Neural cell (in vitro differentiated cells): ENCODE results near the gene ZNF799.
A peak's percentile ranks its signal among the peaks of the same experiment; 100 is the strongest.

Experiments used
- CTCF ChIP-seq: fragments of 450-650 bp; IDR thresholded peaks from 2 replicates; pipeline ENCODE4 v1.5.1; 2014; ENCODE audit warnings: antibody characterized with exemption, mild to moderate bottlenecking, moderate library complexity; ENCODE audit not compliant: poor library complexity, severe bottlenecking
- EZH2 ChIP-seq: fragments of 200-600, 300-800 bp; shearing (Covaris generic), sonication (generic); IDR thresholded peaks from 2 replicates; pipeline ENCODE4 v1.6.1; 2014; ENCODE audit warnings: antibody characterized with exemption, low read length, borderline replicate concordance, mild to moderate bottlenecking; ENCODE audit not compliant: insufficient read depth, poor library complexity, severe bottlenecking
- POLR2AphosphoS5 ChIP-seq: IDR thresholded peaks from 2 replicates; pipeline ENCODE4 v1.6.1; 2012
- RAD21 ChIP-seq: fragments of 450-650 bp; conservative IDR thresholded peaks from 2 replicates; pipeline ENCODE4 v1.6.1; 2014; ENCODE audit warnings: antibody characterized with exemption, mild to moderate bottlenecking, moderate library complexity
- REST ChIP-seq: IDR thresholded peaks from 2 replicates; pipeline ENCODE4 v1.6.1; 2012; ENCODE audit warnings: borderline replicate concordance
- TAF1 ChIP-seq: IDR thresholded peaks from 2 replicates; pipeline ENCODE4 v1.6.1; 2012; ENCODE audit warnings: low read depth

DNA sequence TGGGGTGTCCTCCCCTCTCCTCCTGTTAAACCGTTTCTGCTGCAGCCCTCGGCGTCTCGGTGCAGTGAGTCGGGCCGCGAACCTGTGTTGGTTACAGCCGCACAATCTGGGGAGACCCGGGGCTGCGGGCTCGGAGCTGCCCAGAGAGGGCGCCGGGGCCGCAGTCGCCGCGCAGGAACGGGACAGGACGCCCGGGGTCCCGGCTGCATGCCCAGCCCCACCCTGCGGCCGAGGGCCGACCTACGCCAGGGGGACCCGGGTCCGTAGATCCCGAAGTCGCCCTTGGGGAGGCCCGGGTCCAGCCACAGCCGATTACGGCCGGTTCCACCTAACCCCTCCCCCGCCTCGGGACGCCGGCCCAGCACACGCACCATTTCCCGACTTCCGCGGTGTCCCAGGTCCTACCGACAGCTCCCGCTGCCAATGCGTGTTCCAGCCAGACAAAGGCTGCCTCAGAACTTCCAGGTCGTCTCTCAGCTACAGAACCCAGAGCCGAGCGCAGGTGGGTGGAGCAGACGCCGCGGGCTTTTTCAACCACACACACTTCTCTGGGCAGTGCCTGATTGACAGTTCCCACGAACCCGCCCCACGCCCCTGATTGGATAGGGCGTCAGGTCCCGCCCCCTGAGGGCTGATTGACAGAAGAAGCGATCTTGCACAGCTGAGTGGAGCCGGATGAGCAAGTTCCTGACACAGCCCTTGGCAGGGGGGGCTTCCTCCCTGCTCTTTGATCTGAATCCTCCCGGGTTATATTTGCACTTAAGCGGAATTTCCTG lies 39.7 kb upstream of the ZNF799 start, which contains the start of gene ZNF443:
- no peak for TF ChIP-seq CTCF
- no peak for TF ChIP-seq EZH2
- peak; percentile 76 for TF ChIP-seq REST
- TF ChIP-seq POLR2AphosphoS5 = peak; percentile 90
- TF ChIP-seq TAF1 = peak; percentile 76
- peak; percentile 37 for TF ChIP-seq RAD21
